NCI-H2029 treated with DMSO at 0.1 percent for 48 hours (cell line): ENCODE data around the gene SMTNL1.
"Not testable (repeated sequence)": the region's sequence is repeated elsewhere in the genome, so short reads cannot be mapped to it uniquely, and the experiment has no call there.

ENCODE experiments used
- DNase-seq: peaks from one replicate; lab custom pipeline; 2025; lab: John Stamatoyannopoulos, UW

SMTNL1 gene

GRCh38 chr11:57511741-57512430 lies 25.5 kb upstream of the SMTNL1 start:
- no peak for DNase-seq

- no peak for DNase-seq
Measured at GRCh38 chr11:57512646-57513451, 24.5 kb upstream of the SMTNL1 start.

- no peak for DNase-seq
Measured at GRCh38 chr11:57513452-57513795, 24.0 kb upstream of the SMTNL1 start.

DNA sequence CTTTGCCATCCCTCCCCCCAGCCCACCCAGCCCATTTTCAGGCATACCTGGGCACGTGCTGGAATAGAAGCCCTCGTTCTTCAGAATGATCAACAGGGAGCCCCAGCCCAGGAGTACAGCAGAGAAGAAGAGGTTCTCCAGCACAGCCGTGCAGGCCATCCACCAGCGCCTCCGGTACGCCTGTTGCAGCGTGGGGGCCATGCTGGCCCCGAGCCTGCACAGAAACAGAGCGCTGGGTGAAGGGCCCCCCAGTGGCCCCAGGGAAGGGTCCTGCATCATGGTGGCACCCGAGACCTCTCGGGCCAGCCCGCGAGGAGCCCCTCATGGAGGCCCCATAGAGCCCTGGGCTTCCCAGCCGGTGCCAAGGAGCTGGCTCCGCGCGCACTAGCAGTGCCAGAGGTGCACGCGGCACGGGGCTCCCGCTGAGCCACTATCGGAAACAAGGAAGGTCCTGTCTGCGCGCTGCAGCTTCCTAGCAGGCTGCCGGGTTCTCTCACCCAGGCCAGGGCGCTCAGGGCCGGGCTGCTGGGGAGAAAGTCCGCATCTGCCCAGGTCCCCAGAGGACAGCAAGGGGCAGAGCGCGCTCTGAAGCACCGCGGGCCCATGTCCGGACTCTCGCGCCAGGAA lies 23.4 kb upstream of the SMTNL1 start:
- no peak for DNase-seq

DNA sequence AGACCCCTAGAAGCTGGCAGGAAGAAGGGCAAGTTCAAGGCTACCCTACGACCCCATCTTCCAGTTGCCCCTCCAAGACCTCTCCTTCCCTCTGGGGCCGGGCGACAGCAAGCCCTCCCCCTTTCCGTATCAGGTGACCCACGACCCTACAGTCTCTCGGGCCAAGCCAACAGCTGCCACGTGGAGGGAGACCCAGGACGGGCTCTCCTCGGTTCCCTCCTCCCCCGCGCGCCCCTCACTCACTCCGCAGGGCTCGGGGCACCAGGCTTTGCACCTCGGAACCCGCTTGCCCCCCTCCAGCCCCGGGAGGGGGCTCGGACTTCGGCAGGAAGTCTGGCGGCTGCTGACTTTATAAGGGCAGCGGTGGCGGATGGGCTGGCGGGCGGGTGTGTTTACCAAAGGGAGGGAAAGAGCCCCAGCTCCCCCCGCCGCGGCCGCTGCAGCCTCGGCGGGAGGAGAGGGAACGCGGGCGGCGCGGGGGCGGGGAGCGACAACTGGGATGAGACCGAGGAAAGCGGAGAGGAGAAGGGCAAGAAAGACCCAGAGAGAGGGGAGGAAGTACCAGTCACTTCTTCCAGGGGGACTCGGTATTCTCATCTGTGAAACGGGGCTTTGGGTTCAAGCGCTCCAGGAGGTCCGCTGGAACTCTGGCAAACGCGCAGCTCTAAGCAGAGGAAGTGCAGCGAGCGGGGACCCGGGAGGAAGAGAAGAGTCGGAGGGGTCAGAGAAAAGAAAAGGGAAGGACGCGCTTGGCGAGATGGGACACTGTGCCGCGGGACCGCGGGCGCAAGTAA lies 22.7 kb upstream of the SMTNL1 start:
- no peak for DNase-seq

GRCh38 chr11:57515332-57516060 lies 21.9 kb upstream of the SMTNL1 start, which contains the start of gene SLC43A1:
SLC43A1 (minus strand) TSS chr11:57515702; CDS start chr11:57514111, 1,591 bp downstream.
- no peak for DNase-seq

DNA sequence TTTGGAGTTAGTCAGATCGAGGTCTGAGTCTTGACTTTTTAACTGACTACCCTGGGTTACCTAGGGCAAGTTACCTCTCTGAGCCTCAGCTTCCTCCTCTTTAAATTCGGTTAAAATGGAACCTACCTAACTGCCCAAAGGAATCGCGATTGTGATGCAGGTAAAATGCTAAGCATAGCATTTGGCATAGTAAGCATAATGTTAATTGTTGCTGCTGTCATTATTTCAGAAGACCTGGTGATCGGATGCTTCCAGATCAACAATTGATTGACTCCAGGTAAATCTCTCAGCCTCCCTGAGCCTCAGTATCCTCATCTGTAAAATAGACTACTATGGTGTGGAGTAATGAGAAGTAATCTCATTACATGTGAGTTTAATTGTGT lies 21.3 kb upstream of the SMTNL1 start:
- no peak for DNase-seq

- no peak for DNase-seq
Measured at GRCh38 chr11:57521116-57521515, 16.3 kb upstream of the SMTNL1 start.

DNA sequence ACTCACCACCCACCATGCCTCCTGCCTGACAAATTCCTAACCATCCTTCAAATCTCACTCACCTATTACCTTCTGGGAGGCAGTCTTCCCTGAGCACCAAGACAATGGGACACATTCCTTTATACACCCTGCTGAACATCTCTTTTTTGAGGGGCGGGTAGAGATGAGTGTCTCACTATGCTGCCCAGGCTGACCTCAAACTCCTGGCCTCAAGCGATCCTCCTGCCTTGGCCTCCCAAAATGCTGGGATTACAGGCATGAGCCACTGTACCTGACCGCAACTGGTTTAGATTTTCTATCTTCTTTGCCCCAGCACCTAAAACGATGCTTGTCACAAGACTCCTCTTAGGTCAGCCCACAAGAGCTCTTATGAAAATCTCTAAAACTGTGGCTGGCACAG lies 14.0 kb upstream of the SMTNL1 start:
- no peak for DNase-seq

DNA sequence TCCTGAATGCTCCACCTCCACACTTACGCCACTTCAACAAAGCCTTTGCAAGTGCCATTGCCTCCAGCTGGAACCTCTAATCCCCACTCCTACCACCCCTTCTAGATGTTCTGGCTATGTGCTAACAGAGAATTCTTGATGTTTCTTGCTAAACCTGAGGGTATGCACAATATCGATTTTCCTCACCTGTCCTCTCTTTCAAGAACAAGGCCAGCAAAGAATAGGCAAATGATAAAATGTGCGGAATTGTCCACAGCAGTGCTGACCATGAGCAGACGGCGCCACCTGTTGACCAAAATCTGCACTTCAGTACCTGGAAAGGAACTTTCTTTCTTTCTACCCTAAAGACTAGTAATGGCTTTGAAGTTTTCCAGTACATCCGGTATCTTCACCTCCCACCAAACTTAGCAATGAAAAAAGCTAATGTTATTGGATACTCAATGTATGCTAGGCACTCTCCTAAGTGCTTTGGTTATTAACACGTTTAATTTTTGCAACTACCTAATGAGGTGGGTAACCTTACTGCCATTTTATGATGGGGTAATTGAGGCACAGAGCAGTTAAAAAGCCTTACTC lies 10.3 kb upstream of the SMTNL1 start:
- peak; percentile 63 for DNase-seq

DNA sequence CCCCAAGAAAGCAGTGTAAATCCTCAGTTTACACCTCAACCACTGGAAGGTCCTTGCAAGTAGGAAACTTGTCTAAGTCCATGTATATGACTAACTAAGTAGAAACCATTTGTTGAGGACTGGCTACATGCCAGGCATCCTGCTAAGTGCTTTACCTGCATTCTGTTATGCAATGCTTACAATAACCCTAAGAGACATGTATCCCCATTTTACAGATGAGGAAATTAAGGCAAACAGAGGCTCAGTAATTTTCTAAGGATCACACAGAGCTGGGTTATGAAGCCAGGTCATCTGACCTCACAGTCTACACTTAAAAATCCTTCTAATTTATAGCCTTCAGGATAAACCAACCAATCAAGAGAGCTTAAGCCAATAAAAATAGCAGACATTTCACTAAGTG lies 8.4 kb upstream of the SMTNL1 start:
- DNase-seq = no peak

GRCh38 chr11:57530215-57530595 lies 7.2 kb upstream of the SMTNL1 start:
- no peak for DNase-seq

DNA sequence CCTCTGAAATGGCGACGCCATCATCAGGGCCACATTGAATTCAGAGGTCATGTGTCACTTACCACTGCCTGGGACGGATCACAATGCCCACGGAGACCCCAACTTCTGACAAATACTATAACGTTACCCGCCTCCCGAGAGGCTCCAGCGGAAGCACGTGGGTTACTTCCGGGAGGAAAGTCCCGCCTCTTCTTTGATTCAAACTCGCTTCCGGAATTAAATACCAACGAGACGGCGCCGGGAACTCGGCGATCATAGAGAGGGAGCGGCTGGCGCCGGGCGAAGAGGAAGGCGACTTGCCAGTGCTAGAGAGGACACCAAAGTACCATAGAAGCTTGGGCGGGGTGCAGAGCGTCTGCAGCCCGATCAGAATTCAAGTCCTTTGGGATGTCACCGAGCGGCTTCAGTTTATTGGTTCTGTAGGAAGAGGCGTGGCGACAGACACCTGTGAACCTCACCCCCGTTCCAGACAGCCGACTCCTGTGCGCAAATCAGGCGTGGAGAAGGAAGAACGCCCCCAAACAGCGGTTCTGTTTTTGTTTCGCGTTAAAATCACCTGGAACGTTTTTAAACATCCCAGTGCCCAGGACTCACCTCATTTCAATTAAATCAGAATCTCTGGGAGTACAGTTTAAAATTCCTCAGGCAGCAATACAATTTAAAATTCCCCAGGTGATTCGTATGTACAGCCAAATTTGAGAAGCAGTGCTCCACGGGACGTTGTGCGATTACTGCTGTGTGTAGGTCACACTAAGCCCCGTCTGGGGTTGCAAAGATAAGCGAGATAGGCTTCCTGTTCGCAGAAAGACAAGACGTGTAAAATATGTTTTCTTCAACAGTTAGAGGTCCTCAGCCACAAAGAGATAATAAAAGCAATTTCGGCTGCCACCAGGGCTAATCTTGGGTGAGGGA lies 6.5 kb upstream of the SMTNL1 start, which contains the start of gene TIMM10:
Gene TIMM10 (minus strand): TSS at position 159 of the 912 bp plus-strand sequence. CDS start 565 bp downstream, outside the sequence.
- DNase-seq = peak; percentile 97

- DNase-seq = not testable (repeated sequence)
Measured at GRCh38 chr11:57534449-57534848, 2.9 kb upstream of the SMTNL1 start.

DNA sequence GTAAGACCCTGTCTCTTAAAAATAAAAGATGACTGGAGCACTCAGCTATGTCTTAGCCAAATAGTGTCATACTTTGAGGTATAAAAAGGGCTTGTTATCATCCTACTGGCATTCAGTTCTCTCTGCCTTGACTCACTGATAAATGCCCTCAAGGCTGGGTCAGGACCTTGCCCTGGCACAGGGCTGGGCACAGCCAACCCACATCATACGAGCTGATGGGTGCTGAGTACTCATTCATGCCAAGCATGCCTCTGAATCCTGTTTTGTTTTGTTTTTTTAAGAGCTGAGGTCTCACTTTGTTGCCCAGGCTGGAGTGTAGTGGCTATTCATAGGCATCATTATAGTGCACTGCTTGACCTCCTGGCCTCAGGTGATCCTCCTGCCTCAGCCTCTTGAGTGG lies 1.9 kb downstream of the SMTNL1 start:
- no peak for DNase-seq

- no peak for DNase-seq
Measured at GRCh38 chr11:57541169-57541568, 3.8 kb downstream of the SMTNL1 start.

- DNase-seq = no peak
Measured at GRCh38 chr11:57542582-57542981, 5.2 kb downstream of the SMTNL1 start.

- no peak for DNase-seq
Measured at GRCh38 chr11:57543593-57543992, 6.2 kb downstream of the SMTNL1 start.

- DNase-seq = no peak
Measured at GRCh38 chr11:57544566-57544965, 7.2 kb downstream of the SMTNL1 start.

- DNase-seq = no peak
Measured at GRCh38 chr11:57545883-57546282, 8.5 kb downstream of the SMTNL1 start.
